Measurements from ENCODE around the gene LRRD1.
A peak's percentile ranks its signal among the peaks of the same experiment; 100 is the strongest.
"Not testable (repeated sequence)": the region's sequence is repeated elsewhere in the genome, so short reads cannot be mapped to it uniquely, and the experiment has no call there.

The LRRD1 gene

GRCh38 chr7:92137557-92137956, 41.4 kb downstream of the LRRD1 start:
- no peak for DNase-seq

- DNase-seq = peak; percentile 44 to 50
These were observed 43.7 kb downstream of the LRRD1 start for GRCh38 chr7:92135052-92135889.

GRCh38 chr7:92134271-92135051, 44.5 kb downstream of the LRRD1 start, which contains the start of gene CYP51A1:
Gene CYP51A1 (minus strand): TSS chr7:92134477. CDS start chr7:92134364, 113 bp downstream.
- DNase-seq = peak; percentile 85 to 87

GRCh38 chr7:92133737-92134270, 45.1 kb downstream of the LRRD1 start:
- DNase-seq = peak in 1 of 2 experiments; percentile 21

GRCh38 chr7:92133133-92133736, 45.7 kb downstream of the LRRD1 start:
- DNase-seq = peak; percentile 10 to 21

GRCh38 chr7:92131764-92132330, 47.1 kb downstream of the LRRD1 start:
- peak; percentile 16 to 18 for DNase-seq

- DNase-seq = no peak
These were observed 47.8 kb downstream of the LRRD1 start for GRCh38 chr7:92131093-92131492.

- DNase-seq = no peak
These were observed 57.3 kb downstream of the LRRD1 start for GRCh38 chr7:92121681-92122080.

- no peak for DNase-seq
These were observed 59.7 kb downstream of the LRRD1 start for GRCh38 chr7:92119213-92119759.

- DNase-seq = no peak
These were observed 62.0 kb downstream of the LRRD1 start for GRCh38 chr7:92116949-92117348.

- no peak for DNase-seq
These were observed 63.1 kb downstream of the LRRD1 start for GRCh38 chr7:92115821-92116220.

GRCh38 chr7:92110857-92111256, 68.1 kb downstream of the LRRD1 start:
- no peak for DNase-seq

- DNase-seq = no peak
These were observed 70.1 kb downstream of the LRRD1 start for GRCh38 chr7:92108821-92109220.

GRCh38 chr7:92102862-92103261, 76.1 kb downstream of the LRRD1 start:
- DNase-seq = not testable (repeated sequence)

- DNase-seq = no peak
These were observed 78.4 kb downstream of the LRRD1 start for GRCh38 chr7:92100534-92100933.

GRCh38 chr7:92095380-92095779, 83.6 kb downstream of the LRRD1 start:
- DNase-seq = peak in 1 of 2 experiments; percentile 9

All from Kasumi-1 (cell line).